Neural progenitor cell (in vitro differentiated cells): ENCODE results near the gene CDH1.

Experiments
- CTCF ChIP-seq: fragments of 200-600 bp; sonication (generic); IDR thresholded peaks from 2 replicates; pipeline ENCODE4 v1.5.1; 2017; ENCODE audit warnings: antibody characterized with exemption, mild to moderate bottlenecking
- EZH2 ChIP-seq: fragments of 200-600 bp; sonication (generic); IDR thresholded peaks from 2 replicates; pipeline ENCODE4 v1.6.1; 2017; ENCODE audit warnings: antibody characterized with exemption, mild to moderate bottlenecking, moderate library complexity
- EZH2phosphoT487 ChIP-seq: fragments of 200-600 bp; sonication (generic); IDR thresholded peaks from 2 replicates; pipeline ENCODE4 v1.6.1; 2017; ENCODE audit warnings: antibody characterized with exemption

- TF ChIP-seq EZH2phosphoT487 (no peak), CTCF (no peak), EZH2 (no peak)
Observed at GRCh38 chr16:68719993-68720489, 17.1 kb upstream of the CDH1 start.
